Measurements from ENCODE around the gene TMEM14B. TPM values are rescaled to one million over a fixed set of nuclear protein-coding genes. Genes with fewer than 3 reads are reported as not detected.
A peak's percentile ranks its signal among the peaks of the same experiment; 100 is the strongest.

TMEM14B gene
- total and polyA plus RNA-seq, 9 of the 15 experiments (the other 6 are each of a cell fraction or from before 2014, with no cell fraction given) = 174 to 862 (median 263) TPM

DNA sequence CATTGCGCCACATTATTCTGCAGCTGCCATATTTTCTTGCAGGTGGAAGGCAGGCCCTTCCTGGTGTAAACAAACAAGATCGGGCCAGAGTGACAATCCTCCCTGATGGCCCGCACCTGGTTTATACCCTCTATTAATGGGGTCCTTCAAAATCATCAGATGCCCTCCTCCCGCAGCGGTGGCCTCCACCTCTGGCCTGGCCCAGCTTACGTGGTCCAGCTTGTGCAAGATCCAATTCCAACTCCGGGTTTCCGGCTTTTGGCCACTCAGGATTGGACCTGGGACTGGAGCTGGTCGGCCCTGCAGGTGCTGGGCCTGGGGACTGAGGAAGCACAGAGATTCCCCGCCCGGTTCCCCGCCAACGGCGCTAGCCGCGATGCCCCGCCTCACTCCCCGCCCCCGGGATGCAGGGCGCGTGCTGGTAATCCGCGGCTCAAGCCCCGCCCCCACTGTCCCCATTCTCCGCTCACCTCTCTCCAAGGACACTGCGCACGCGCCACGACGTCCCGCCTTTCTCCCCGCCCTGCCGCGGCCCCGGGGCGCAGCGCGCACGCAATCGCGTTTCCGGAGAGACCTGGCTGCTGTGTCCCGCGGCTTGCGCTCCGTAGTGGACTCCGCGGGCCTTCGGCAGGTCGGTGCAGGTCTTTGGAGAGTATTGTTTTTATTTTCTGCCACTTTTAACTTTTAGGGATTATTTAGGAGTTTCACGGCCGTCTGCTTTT, at the start of gene TMEM14B (continued):
- TF ChIP-seq CBX2 (IDR thresholded peaks at IDR 0.05; ENCODE audit: insufficient read depth, low read length, poor library complexity, severe bottlenecking) (no peak), DPF2 (IDR thresholded peaks at IDR 0.05) (no peak; the same call in 1 of the 2 replicates), CHD1 (IDR thresholded peaks at IDR 0.05; ENCODE audit: low read length) (no peak), PHB (CRISPR knock-in tag; IDR thresholded peaks at IDR 0.05) (peak; percentile 25; the same call in 1 of the 2 replicates), ZFP36 (IDR thresholded peaks at IDR 0.05; ENCODE audit: low read depth, low read length, partially characterized antibody) (no peak), NR2C2 (CRISPR knock-in tag; IDR thresholded peaks at IDR 0.05) (no peak), NR2C2 (tag; IDR thresholded peaks at IDR 0.05) (peak; percentile 59; the same call in 1 of the 2 replicates), CREM (IDR thresholded peaks at IDR 0.05; ENCODE audit: low read depth) (peak; percentile 84), ZC3H8 (IDR thresholded peaks at IDR 0.05) (no peak), SMARCB1 (IDR thresholded peaks at IDR 0.05; ENCODE audit: insufficient read length, low read depth) (no peak), KDM4B (IDR thresholded peaks at IDR 0.05; ENCODE audit: borderline replicate concordance in 2 of 2, low read depth in 1 of 2) (no peak), ZNF384 (IDR thresholded peaks at IDR 0.05; ENCODE audit: low read depth, low read length) (no peak), ZNF23 (CRISPR knock-in tag; IDR thresholded peaks at IDR 0.05) (no peak), ZBTB2 (IDR thresholded peaks at IDR 0.05) (peak; percentile 95), TRIM25 (IDR thresholded peaks at IDR 0.05; ENCODE audit: borderline replicate concordance) (no peak), MTF1 (CRISPR knock-in tag; IDR thresholded peaks at IDR 0.05; ENCODE audit: borderline replicate concordance) (no peak; the same call in 1 of the 2 replicates), MECOM (CRISPR knock-in tag; IDR thresholded peaks at IDR 0.05) (no peak), GABPB2 (CRISPR knock-in tag; conservative IDR thresholded peaks at IDR 0.05) (no peak), ZNF583 (CRISPR knock-in tag; IDR thresholded peaks at IDR 0.05) (peak; percentile 18; the same call in 1 of the 2 replicates), SPI1 (IDR thresholded peaks at IDR 0.05; ENCODE audit: borderline replicate concordance, low read depth, low read length) (no peak), ZNF3 (CRISPR knock-in tag; IDR thresholded peaks at IDR 0.05) (no peak), HES1 (IDR thresholded peaks at IDR 0.05; ENCODE audit: low read depth) (peak; percentile 80), FOXP1 (CRISPR knock-in tag; IDR thresholded peaks at IDR 0.05) (peak; percentile 81; the same call in 1 of the 2 replicates), RAD21 (CRISPR knock-in tag; conservative IDR thresholded peaks at IDR 0.05 in 1 of 2, IDR thresholded peaks at IDR 0.05 in 1 of 2) (no peak; a peak in 1 of 4 replicates)
- TF ChIP-seq, protein P1, sequence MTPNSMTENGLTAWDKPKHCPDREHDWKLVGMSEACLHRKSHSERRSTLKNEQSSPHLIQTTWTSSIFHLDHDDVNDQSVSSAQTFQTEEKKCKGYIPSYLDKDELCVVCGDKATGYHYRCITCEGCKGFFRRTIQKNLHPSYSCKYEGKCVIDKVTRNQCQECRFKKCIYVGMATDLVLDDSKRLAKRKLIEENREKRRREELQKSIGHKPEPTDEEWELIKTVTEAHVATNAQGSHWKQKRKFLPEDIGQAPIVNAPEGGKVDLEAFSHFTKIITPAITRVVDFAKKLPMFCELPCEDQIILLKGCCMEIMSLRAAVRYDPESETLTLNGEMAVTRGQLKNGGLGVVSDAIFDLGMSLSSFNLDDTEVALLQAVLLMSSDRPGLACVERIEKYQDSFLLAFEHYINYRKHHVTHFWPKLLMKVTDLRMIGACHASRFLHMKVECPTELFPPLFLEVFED (CRISPR knock-in tag; conservative IDR thresholded peaks at IDR 0.05) = no peak; the same call in 1 of the 2 replicates
